Activated T-cell treated with anti-CD3 and anti-CD28 coated beads, Interleukin-2, amount 50 U/mL, for 1 hour (primary cell): ENCODE data around the gene OR9A2.

ENCODE experiments used
- DNase-seq: peaks from one replicate; pipeline ENCODE4 v3.0.0-alpha.2; 2020

OR9A2 gene, protein sequence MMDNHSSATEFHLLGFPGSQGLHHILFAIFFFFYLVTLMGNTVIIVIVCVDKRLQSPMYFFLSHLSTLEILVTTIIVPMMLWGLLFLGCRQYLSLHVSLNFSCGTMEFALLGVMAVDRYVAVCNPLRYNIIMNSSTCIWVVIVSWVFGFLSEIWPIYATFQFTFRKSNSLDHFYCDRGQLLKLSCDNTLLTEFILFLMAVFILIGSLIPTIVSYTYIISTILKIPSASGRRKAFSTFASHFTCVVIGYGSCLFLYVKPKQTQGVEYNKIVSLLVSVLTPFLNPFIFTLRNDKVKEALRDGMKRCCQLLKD

DNA sequence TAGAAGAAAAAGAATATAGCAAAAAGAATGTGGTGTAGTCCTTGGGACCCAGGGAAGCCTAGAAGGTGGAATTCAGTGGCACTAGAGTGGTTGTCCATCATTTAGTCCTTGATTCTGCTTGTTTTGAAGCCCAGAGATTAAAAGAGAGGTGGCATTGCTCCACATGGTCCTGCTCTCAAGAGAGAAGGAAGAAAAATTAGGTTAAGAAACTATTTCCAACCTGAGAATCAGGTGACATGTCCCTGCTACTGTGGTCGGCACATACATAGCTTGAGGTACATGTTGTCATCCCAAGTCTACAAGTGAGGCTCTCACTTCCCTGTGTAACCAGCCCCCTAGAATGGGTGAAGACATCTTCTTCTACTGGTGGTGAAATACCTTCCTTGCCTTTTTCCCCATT lies at the start of gene OR9A2:
Gene OR9A2 (minus strand): TSS at position 101 of the 400 bp plus-strand sequence. CDS start 0 bp downstream, at position 101.
- no peak for DNase-seq

DNA sequence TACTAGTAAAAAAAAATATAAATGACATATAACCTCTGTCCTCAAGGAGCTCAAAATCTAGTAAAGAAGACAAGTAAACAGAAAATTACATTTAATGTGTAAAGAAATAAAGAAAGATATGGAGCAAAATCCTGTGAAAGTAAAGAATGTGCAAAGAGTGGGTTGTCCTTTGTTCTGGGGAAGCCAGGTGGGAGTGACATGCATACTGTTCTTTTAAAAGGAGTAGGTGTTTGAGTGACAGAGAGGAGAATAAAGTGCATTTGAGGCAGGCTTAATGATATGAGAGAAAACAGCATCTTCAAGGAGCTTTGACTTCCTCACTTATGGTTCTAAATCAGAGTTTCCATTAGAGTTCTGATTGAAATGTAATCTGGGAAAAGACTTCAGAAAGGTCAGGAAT lies 47.2 kb upstream of the OR9A2 start:
- no peak for DNase-seq

DNA sequence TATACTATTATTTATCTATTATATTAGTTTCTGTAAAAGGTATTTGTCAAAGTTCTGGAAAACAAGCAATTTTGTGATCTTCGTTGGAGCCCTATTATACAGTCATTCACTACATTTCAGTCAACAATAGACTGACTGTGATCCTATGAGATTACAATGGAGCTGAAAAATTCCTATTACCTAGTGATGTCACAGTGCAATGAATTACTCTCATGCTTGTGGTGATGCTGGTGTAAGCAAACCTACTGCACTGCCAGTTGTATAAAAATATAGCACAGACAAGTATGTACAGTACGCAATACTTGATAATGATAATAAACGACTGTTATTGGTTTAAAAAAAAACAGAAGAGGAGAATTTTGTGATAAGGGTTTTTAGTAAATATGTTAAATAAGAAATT lies 46.6 kb upstream of the OR9A2 start:
- DNase-seq, result no peak

DNA sequence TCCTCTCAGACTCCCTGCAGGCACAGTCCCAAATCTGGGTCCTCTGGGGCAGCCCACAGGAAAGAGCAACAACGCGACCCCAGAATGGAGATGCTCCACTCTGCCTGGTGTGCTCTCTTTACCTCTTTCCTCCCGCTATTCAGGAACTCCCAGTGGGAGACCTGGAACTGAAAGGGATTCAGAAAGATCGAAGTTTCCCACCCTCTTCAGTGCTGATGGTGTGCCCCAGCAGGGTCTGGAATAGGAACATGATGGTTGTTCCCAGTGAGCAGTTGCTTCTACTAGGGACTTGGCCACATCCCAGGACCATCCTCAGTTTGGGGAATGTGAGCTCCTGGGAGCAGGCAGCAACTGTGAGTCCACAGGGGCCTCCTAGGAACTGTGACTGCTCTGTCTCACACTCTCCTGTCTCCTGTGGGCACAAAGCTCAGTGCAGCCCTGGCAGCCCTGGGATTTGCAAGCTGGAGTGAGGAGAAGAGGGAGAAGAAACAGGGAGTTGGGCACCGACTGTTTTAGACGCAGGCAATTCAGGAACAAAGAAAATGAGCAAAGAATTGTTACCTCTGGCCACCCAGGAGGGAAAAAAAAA lies 43.1 kb upstream of the OR9A2 start:
- no peak for DNase-seq

DNA sequence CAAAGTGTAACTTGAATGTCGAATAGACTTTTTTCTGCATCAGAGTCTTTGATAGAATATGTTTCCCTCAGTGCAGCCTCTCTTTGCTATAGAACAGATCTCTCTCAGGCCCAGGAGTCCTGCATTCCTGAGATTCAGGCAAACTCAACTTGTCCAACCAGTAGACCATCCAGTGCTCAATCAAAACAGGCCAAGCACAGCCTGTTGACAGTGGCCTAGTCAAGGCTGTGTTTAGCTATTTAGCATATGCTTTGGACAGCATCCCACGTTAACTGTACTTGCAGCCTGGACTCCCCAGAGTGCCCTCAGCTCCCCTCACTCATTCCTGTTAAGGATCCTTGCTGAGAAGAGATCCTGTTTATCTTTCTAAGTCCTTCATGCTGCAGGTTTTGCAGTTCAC lies 41.5 kb upstream of the OR9A2 start:
- DNase-seq, result no peak

DNA sequence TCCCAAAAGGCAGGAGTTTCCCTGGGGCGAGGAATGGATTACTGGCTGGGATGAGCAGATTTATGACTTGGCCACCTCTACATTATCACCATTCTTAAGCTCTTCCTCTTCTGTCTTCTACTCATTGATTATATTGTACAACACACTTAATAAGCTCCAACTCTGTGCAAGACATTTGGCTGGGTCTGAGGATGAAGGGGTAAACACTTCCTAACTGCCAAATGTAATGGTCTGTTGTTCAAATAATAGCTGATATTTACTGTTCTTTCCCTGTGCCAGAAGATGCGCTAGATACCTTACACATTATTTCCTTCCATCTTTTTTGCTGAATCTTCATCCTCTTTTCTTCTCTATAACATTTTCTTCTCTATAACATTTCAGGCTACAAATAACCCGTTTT lies 36.8 kb upstream of the OR9A2 start:
- DNase-seq, result no peak

DNA sequence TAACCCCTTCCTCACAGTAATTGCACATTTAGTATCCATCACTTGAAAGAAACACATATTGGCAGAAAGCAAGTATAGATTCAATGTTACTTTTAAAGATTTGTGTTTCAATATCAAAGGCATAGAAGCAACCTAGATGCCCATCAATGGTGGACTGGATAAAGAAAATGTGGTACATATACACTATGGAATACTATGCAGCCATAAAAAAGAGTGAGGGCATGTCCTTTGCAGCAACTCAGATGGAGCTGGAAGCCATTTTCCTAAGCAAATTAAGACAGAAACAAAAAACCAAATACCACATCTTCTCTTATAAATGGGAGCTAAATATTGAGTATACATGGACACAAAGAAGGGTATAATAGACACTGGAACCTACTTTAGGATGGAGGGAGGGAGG lies 28.8 kb upstream of the OR9A2 start:
- no peak for DNase-seq

DNA sequence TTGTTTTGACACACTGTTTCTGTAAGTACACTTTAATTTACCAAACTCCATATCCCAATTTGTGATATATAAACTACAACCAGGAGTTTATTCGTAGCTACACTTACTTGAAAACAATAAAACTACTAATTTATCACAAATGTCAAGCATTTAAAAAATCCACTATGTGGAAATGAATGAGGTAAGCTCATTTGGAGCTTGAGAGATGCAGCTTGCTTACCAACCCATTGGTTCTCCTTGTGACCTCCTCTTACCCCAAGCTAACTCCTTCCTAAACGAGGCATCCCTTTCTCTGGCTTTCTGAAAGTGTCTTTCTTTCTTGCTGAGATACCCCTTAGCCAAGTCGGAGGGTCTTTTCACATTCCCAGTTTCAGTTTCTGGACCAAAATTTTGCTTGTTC lies 27.7 kb upstream of the OR9A2 start:
- DNase-seq, result no peak

DNA sequence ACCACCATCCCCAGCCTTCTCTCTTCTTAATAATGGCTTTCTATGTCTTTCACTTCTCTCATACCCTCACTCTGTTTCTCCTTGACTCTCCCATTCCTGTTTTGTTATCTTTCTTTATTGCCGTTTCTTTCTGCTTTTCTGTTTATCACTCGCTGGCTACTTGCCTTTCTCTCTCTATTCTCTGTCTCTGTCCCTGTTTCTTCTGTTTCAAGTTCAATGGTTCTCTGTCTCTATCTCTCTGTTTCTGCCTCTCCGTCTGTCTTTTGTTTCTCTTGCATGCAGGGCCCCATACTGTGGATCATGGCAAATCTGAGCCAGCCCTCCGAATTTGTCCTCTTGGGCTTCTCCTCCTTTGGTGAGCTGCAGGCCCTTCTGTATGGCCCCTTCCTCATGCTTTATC lies 25.1 kb upstream of the OR9A2 start, which contains the start of gene OR6V1:
Gene OR6V1 (plus strand): TSS at position 301 of the 400 bp plus-strand sequence. CDS start 0 bp downstream, at position 301.
- no peak for DNase-seq

DNA sequence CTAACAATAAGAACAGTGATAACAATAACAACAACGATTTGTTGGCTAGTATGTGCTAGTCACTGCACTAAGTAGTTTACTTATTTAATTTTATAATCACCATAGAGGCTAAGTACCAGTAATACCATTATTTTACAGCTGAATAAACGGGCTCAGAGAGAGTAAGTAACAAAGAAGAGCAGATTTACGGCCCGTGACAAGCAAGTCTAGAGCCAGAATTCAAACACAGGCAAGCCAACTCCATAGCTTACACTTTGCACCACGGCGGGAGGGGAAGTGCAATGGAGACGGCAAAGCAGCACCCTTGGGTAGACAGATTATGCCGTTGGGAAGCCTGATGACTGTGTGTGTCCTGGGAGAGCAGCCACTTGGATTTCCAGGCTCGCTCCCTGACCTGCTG lies 24.0 kb upstream of the OR9A2 start:
- no peak for DNase-seq

DNA sequence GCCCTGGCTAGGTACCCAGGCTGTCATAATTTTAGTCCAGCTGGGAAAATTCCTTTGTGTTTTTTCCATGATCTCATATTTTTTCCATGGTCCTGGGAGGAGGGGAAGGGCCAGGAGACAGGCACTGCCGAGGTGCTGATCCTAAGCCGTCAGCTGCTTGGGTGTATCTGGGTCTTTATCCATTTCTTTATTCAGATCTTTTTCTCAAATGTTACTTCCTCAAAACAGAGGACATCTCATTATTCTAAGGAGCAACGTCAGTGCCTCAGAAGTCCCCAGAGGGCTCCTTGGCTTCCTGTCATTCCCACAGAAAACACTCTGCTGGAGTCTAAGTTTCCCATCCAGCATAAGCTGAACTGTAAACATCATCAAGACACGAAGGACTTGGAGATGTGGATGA lies 22.4 kb upstream of the OR9A2 start:
- DNase-seq, result no peak

DNA sequence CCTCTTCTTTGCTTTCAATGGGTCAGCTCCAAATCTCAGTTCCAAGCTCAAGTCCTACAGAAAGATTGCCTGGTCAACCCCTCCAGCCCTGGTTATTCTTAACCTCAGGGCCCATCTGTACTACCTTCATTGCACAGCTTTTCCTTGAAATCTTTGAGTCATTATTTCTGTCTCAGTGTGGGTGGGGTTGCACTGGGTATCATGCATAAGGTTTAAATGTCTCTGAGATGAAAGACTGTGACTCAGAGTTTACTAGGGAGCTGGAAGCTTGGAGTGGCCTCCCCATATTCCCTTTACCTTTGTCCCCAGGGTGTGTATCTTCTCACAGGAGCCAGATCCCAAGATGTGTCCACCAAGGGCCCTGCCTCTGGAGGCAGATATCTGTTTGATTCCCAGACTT lies 21.9 kb upstream of the OR9A2 start:
- no peak for DNase-seq

DNA sequence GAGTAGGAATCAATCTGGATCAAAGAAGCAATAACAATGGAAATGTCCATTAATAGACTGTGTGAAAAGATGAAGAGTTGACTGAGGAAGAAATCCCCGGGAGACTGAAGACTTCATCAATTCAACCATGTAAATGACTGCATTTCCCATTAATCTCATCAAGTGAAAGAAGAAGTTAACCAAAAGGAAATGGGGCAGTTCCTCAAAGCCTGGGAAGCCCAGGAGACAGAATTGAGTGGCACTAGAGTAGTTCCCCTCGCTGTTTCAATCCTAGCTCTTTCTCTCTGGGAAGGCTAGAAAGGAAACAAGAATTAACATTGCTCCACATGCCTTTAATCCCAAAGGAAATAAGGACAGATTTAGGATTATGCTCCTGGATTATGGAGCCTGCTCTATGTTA lies 20.4 kb upstream of the OR9A2 start:
- DNase-seq, result no peak

DNA sequence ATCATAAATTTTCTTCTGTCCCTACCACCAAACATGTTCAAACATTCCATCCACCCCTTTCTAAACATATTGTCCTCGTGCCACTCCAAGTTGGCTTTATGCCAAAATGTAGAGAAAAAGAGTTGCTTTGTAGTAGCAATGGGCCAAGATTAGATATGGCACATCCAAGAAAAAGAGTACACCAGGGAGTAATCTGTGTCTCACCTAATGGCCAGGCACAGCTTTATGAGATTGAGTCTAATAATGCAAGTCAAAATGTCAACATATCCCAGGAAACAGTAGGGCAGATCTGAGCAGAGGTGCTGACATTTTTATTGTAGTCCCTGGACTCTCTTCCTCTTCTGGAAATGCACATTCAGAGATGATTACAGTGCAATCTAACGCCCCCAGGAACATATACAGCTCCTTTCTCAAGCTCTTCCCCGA lies 19.5 kb upstream of the OR9A2 start:
- DNase-seq, result no peak

DNA sequence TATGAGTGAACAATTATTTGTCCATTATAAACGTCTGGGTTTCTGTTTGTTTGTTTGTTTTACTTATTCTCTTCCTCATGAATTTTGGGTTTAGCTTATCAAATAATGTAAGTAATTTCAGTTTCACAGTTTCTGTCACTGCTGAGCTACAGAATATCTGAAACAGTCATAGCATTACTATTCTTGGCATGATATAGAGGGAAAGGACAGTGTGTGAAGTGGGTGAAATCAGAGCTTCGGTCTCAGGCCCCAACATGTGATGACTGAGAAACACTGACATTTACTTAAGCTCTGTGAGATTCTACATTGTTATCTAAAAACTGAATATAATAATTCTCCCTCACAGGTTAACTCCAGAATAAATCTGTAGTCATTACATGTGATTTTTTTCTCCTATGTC lies 16.5 kb upstream of the OR9A2 start:
- no peak for DNase-seq

DNA sequence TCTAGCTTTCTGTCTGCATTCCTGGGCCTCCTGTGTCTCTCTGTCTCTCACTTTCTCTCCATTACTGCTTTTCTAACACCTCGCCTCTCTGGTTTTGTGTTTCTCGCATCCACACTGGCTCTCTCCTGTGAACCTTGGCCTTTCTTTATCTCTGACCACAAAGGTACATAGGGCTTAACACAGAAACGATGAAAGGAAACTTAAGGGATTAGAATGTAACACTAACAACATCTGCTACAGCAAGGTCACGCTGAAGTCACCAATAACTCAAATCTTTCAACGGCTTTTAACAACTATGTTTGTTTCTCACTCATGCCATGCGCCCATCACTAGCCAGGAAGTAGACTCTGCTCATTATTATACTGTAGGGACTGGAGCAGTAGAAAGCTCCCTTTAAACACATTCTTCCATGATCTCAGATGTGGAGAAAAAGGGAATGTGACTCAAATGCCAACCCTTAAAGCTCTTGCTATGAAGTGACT lies 15.9 kb upstream of the OR9A2 start:
- no peak for DNase-seq

DNA sequence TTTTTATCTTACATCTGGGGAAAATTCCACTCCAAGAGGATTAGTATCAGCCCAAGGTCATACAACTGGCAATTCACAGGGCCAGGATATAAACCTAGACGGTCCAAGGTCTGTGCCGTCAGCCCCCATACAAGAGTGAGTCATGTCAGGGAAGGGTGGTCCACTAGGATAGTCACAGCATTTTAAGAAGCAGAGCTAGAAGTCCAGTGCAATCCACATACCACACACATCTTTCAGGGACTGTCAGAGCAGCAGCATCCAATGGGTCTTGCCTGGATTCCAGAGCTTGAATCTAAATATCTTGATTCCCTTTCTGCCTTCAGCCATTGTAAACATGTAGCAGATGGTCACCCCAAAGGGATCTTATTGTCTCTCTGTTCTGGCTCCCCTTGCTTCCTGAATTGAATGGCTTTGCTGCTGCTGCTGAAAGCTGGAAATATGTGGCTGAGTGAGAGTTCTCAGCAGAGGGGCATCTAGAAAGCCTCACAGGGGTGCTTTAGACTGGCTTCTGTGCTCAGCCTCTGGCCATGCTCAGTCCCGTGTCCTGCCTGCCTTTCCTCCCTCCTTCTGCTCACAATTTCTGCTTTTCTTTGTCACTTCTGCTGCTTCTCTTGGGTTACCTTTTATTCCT lies 15.3 kb upstream of the OR9A2 start:
- DNase-seq, result no peak

DNA sequence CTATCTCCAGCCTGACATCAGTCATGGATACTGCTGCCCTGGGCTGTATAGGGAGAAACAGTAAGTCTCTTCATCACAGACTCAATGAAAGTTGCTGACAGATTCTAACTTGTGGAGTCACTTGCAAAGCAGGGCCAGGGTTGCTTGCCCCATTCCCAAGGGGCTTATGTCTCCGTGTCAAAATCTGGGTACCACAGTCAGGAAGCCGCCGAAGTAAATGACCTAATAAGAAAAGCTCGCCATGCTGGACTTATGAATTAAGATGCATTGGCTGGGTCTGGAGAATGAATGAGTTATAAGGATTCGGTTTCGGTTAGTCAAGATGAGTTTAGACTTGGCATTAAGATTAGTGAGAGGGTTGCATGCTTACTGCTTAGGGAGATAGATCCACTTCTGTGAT lies 14.4 kb upstream of the OR9A2 start:
- DNase-seq, result no peak

DNA sequence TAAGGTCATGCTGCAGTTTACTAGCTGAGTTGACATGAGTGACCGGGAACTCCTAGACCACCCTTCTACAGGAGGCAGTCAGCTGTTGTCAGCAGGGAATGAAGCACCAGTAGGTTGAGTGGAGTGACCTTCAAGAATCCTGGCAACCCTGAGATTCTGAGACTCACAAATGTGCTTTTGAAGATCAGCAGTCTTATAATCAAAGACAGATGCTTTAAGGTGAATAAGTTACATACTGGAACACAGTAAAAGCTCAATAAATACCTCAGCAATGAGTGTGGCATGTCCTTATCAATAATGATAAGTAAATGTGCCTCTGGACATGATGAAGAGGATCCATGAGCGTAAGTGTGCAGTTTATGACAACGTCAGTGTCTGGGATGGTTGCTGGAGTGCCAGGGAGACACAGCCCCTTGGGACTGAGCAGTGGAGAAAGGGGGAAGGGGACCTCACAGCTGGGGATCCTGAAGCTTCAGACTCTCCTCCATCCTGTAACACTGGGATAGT lies 13.3 kb upstream of the OR9A2 start:
- no peak for DNase-seq

DNA sequence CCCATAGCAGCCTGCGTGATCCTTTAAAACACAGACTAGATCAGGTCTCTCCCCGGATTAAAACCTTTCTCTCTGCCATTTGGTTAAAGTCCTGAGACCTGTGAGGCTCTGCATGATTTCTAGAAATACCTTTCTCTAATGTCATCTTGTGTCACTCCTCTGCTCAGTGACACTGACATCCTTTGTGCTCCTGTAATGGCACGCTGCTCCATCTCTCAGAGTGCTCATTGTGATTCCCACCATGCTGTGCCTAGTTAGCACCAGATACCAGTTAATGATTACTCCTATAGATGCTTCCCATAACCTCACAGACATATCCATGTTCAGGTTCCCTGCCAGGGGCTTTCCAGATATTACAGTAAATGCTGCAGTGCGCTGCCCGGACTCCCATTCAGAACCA lies 11.7 kb upstream of the OR9A2 start:
- no peak for DNase-seq

DNA sequence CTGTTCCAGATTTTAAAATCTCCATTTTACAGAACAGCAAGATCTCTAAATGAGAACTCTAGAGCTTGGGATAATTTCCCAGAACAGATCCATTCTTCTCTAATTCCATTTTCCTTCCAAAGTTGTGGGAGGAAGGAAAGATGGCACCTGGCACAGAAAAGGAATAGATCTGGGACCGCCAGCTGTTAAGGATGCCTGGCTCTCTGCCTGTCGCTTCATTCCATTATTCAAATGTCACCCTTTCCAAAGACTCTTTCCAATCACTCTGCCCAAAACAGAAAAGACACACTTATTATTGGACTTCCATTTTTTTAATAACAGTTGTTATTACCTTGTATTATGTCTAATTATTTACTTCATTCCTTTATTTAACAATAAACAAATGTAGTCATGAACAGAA lies 751 bp upstream of the OR9A2 start:
- DNase-seq, result no peak

DNA sequence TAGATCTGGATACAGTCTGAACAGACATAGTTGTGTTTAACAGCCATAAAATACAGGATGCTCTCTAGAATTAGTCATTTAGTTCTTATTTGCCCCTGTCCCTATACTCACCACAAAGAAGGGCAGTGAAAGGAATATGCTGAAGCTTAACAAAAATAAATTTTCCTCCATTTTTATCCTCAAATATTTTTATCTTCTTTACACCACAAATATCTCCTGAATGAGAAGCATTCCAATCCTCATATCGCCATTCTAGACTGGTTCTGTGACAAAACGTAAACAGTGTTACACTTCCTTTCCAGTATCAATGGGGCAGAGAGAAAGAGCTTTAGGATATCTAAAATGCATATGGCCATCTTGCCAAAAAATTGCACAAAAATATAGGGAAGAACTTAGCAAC lies 1.6 kb downstream of the OR9A2 start:
- DNase-seq, result no peak

DNA sequence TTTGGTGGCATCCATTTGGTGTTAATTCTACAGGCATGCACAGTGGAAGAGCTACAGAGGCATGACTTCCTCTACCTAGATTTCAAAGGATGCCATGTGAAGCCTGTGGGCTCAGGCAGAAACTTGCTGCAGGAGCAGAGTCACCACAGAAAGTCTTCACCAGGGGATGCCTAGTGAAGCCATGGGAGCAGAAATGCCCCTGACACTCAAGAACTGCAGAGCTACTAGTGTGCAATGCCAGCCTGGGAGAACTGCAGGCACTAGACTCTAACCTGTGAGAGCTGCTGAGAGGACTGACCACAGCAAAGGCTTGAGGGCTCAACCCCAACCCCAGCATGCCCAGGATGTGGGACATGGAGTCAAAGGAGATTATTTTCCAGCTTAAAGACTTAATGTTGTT lies 3.9 kb downstream of the OR9A2 start:
- DNase-seq, result no peak

DNA sequence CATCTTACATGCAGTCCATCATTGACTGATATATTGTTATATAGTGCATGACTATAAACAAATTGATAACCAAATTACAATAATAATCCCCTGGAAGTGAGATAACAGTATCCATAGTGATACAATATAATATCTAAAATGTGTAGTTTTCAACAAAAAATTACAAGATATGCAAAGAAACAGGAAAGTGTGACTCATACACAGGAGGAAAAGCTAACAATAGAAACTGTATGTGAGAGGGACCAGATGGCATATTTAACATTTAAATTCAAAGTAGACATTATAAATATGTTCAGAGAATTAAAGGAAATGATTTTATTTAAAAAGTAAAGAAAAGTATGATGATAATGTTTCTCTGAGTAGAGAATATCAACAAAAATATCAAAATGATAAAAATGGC lies 8.0 kb downstream of the OR9A2 start:
- DNase-seq, result no peak
